GM12891 (cell line): ENCODE measurements around the gene BRD3OS.

Source experiments
- DNase-seq: peaks from one replicate; pipeline ENCODE4 v3.0.0; 2011; ENCODE audit warnings: low spot score; ENCODE audit not compliant: insufficient read length
- FAIRE-seq: peaks from 2 replicates; lab custom pipeline; 2011; peaks lifted over from hg19 to GRCh38; lab: Jason Lieb, UNC
- PAX5 ChIP-seq: IDR thresholded peaks from 2 replicates; pipeline ENCODE4 v1.6.1; 2011; ENCODE audit warnings: low read length, moderate library complexity, mild to moderate bottlenecking; ENCODE audit not compliant: insufficient read depth, severe bottlenecking
- POLR2A ChIP-seq: IDR thresholded peaks from 2 replicates; pipeline ENCODE4 v1.6.1; 2011; ENCODE audit warnings: low read depth, low read length, control low read depth
- POLR2AphosphoS5 ChIP-seq: IDR thresholded peaks from 2 replicates; pipeline ENCODE4 v1.6.1; 2011; ENCODE audit warnings: low read depth, low read length, control low read depth
- POU2F2 ChIP-seq: IDR thresholded peaks from 2 replicates; pipeline ENCODE4 v1.6.1; 2011; ENCODE audit warnings: low read depth, mild to moderate bottlenecking, control low read depth, low read length, moderate library complexity
- SPI1 ChIP-seq: IDR thresholded peaks from 2 replicates; pipeline ENCODE4 v1.6.1; 2011; ENCODE audit warnings: low read depth, low read length, control low read depth
- TAF1 ChIP-seq: IDR thresholded peaks from 2 replicates; pipeline ENCODE4 v1.6.1; 2011; ENCODE audit warnings: low read depth, low read length, control low read depth

The BRD3OS gene

DNA sequence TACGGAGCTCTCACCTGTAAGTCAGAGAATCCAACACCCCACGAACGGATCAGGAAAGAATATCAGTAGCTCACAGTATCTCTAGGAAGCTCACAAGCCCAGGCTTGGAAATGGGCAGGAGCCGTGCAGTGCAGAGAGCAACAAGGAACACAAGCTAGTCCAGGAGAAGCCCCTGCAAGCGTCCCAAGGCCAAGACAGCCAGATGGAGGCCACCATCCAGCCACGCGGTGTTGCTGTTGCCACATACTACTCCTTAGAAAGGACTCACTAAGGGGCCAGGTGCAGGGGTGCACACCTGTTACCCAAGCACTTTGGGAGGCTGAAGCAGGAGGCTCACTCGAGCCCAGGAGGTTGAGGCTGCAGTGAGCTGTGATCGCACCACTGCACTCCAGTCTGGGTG lies 17.7 kb upstream of the BRD3OS start:
- no peak for FAIRE-seq
- no peak for TF ChIP-seq POLR2A
- TF ChIP-seq POLR2AphosphoS5: no peak
- no peak for TF ChIP-seq SPI1
- TF ChIP-seq PAX5: no peak
- no peak for TF ChIP-seq POU2F2
- no peak for TF ChIP-seq TAF1
- DNase-seq: no peak

- DNase-seq (no peak), FAIRE-seq (no peak)
- no peak for TF ChIP-seq TAF1
- TF ChIP-seq POLR2A: no peak
- TF ChIP-seq PAX5: no peak
- TF ChIP-seq POU2F2: no peak
- no peak for TF ChIP-seq SPI1
- TF ChIP-seq POLR2AphosphoS5: no peak
Observed at GRCh38 chr9:134010310-134011173, 14.7 kb upstream of the BRD3OS start.

- DNase-seq: no peak
- no peak for FAIRE-seq
Observed at GRCh38 chr9:134011401-134011800, 13.9 kb upstream of the BRD3OS start.

DNA sequence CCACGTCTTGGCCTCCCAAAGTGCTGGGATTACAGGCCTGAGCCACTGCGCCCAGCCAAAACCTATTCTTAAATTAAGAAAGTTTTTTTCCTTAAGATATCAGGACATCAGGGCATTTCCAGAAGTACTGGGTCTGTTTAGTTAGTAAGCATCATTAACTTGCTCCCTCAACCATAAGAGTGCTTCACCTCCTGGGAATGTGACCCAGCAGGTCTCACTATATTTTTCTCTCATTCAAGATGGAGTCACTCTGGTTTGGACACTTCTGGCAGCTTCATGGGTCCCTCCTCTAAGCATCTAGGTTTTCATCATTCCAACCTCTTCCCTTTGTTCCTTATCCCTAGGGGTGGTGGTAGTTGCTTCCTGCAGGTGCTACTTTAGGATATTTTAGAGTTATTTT lies 10.3 kb upstream of the BRD3OS start:
- TF ChIP-seq TAF1 (no peak), POLR2A (no peak), PAX5 (no peak), POU2F2 (no peak), POLR2AphosphoS5 (no peak), SPI1 (no peak)
- DNase-seq: no peak
- no peak for FAIRE-seq

More at GRCh38 chr9:134011401-134011800, 13.9 kb upstream of the BRD3OS start:
- no peak for TF ChIP-seq POU2F2
- TF ChIP-seq POLR2A: no peak
- no peak for TF ChIP-seq PAX5
- no peak for TF ChIP-seq POLR2AphosphoS5
- no peak for TF ChIP-seq TAF1
- no peak for TF ChIP-seq SPI1

DNA sequence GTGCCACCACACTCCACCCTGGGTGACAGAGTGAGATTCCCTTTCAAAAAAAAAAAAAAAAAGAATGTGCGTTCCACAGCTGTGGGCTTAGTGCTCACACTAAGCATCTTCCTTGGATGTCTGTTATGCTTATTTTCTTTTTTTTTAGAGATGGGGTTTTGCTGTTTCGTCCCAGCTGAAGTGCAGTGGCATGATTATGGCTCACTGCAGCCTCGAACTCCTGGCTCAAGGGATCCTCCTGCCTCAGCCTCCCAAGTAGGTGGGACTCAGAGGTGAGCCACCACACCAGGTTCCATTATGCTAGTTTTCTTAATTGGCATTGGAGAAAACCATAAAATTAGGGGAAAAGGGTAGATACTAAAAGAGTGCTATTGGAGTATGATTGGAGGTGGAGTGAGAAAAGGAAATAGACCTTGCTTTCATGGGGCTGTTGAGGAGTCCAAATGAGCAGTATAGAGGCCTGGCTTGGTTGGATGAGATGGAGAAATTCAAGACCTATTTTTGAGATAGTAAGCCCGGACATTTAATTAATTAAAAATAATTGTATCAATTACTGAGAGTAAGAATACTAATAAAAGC lies 978 bp upstream of the BRD3OS start:
- FAIRE-seq: no peak
- TF ChIP-seq POLR2A (no peak), TAF1 (no peak), SPI1 (no peak), POU2F2 (no peak), POLR2AphosphoS5 (no peak), PAX5 (no peak)
- DNase-seq: no peak

- TF ChIP-seq POU2F2 (0 out of 2 replicates have a peak, but pooled peaks have one; percentile 9), TAF1 (no peak), SPI1 (no peak), POLR2AphosphoS5 (no peak)
- peak; percentile 78 for DNase-seq
- no peak for FAIRE-seq
Observed at GRCh38 chr9:134025606-134026541, 593 bp downstream of the BRD3OS start.

DNA sequence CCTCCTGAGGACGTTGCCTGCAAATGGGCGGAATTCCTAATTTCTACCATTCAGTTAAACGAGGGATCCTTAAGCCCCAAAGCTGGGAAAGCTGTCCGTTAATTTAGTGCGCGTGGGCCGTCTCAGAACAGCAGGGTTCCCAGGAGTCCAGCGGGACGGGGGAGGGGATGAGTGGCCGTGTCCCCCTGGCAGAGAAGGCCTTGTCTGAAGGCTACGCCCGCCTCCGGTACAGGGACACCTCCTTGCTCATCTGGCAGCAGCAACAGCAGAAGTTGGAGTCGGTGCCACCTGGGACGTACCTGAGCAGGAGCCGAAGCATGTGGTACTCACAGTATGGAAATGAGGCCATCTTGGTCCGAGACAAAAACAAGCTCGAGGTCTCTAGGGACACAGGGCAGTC lies 1.3 kb downstream of the BRD3OS start:
- FAIRE-seq (no peak), DNase-seq (no peak)
- TF ChIP-seq SPI1 (no peak), POLR2A (no peak), PAX5 (no peak), TAF1 (no peak), POLR2AphosphoS5 (no peak), POU2F2 (no peak)

DNA sequence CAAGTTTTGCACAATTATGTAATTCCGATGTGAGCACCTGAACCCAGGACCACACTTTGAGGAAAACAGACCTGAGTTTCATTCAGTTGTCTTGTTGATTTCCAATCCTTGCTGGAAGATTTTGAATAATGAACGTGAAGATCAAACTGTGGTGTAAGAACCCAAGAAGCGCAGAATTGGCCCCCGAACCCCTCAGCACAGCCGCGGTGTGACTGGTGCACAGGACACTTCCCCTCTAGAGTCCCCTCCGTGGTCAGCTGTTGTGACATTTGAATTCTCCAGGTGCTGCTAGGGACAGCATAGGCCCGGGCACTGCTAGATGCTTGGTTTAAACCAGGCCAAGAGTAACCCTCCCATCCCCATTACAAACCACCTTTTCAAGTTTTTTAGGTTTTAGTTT lies 1.7 kb downstream of the BRD3OS start:
- TF ChIP-seq POU2F2 (no peak), SPI1 (no peak), POLR2AphosphoS5 (no peak), TAF1 (no peak), PAX5 (no peak), POLR2A (no peak)
- DNase-seq: no peak
- FAIRE-seq: no peak
